Neural crest cell (in vitro differentiated cells): ENCODE results near the gene CELF4. TPM values are rescaled to one million over a fixed set of nuclear protein-coding genes. Genes with fewer than 3 reads are reported as not detected.

Experiments used
- DNase-seq: peaks from one replicate; pipeline ENCODE4 v3.0.0; 2021; ENCODE audit warnings: low read depth, mixed read lengths, low spot score
- H3K27ac Mint-ChIP-seq: one replicate; pipeline ENCODE4 v1.8.0; 2021; ENCODE audit warnings: mild to moderate bottlenecking, mixed read lengths; ENCODE audit not compliant: unreplicated experiment
- H3K27me3 Mint-ChIP-seq: 2 replicates; pipeline ENCODE4 v1.8.0; 2021; ENCODE audit warnings: low read depth, mild to moderate bottlenecking, mixed read lengths
- H3K36me3 Mint-ChIP-seq: 2 replicates; pipeline ENCODE4 v1.8.0; 2021; ENCODE audit warnings: low read depth, mild to moderate bottlenecking, mixed read lengths
- H3K4me1 Mint-ChIP-seq: 2 replicates; pipeline ENCODE4 v1.8.0; 2021; ENCODE audit warnings: mixed read lengths
- H3K4me3 Mint-ChIP-seq: one replicate; pipeline ENCODE4 v1.8.0; 2021; ENCODE audit warnings: mild to moderate bottlenecking, mixed read lengths
- H3K9me3 Mint-ChIP-seq: 2 replicates; pipeline ENCODE4 v1.8.0; 2021; ENCODE audit warnings: mixed read lengths
- total RNA-seq: library from RNA; stranded (reverse); gene quantifications from 2 replicates; pipeline ENCODE4 v1.2.1, GENCODE V29; 2021
- TF ChIP-seq, protein P1 (sequence below): fragments of 200-600 bp; sonication (generic); conservative IDR thresholded peaks from 2 replicates; pipeline ENCODE4 v1.5.0; 2021; ENCODE audit warnings: antibody characterized with exemption, mild to moderate bottlenecking

Gene CELF4
- total RNA-seq, 1 donor from 2014 or later: 1.9 TPM

GRCh38 chr18:37261246-37261840 is 304.3 kb downstream of the CELF4 start:
- Mint-ChIP-seq H3K9me3 (no peaks in the 10 kb centered on the region), H3K36me3 (no peaks in the 10 kb centered on the region), H3K27ac (no peak overlapping the region), H3K4me3 (no peak overlapping the region), H3K27me3 (peaks cover 33% of the 10 kb centered on the region), H3K4me1 (no peaks in the 10 kb centered on the region)
- DNase-seq: no peak
- TF ChIP-seq, protein P1, sequence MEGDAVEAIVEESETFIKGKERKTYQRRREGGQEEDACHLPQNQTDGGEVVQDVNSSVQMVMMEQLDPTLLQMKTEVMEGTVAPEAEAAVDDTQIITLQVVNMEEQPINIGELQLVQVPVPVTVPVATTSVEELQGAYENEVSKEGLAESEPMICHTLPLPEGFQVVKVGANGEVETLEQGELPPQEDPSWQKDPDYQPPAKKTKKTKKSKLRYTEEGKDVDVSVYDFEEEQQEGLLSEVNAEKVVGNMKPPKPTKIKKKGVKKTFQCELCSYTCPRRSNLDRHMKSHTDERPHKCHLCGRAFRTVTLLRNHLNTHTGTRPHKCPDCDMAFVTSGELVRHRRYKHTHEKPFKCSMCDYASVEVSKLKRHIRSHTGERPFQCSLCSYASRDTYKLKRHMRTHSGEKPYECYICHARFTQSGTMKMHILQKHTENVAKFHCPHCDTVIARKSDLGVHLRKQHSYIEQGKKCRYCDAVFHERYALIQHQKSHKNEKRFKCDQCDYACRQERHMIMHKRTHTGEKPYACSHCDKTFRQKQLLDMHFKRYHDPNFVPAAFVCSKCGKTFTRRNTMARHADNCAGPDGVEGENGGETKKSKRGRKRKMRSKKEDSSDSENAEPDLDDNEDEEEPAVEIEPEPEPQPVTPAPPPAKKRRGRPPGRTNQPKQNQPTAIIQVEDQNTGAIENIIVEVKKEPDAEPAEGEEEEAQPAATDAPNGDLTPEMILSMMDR: no peak

GRCh38 chr18:37260367-37261093 is 305.1 kb downstream of the CELF4 start:
- no peaks in the 10 kb centered on the region for H3K9me3 Mint-ChIP-seq
- H3K36me3 Mint-ChIP-seq: no peaks in the 10 kb centered on the region
- H3K27ac Mint-ChIP-seq: no peak overlapping the region
- no peaks in the 10 kb centered on the region for H3K4me1 Mint-ChIP-seq
- no peak for DNase-seq
- no peak overlapping the region for H3K4me3 Mint-ChIP-seq
- TF ChIP-seq, protein P1: no peak
- peaks cover 42% of the 10 kb centered on the region for H3K27me3 Mint-ChIP-seq

- no peak overlapping the region for H3K27ac Mint-ChIP-seq
- H3K4me3 Mint-ChIP-seq: no peak overlapping the region
- DNase-seq: no peak
- H3K36me3 Mint-ChIP-seq: no peaks in the 10 kb centered on the region
- TF ChIP-seq, protein P1: no peak
- no peaks in the 10 kb centered on the region for H3K9me3 Mint-ChIP-seq
- peaks cover 50% of the 10 kb centered on the region for H3K27me3 Mint-ChIP-seq
- H3K4me1 Mint-ChIP-seq: no peaks in the 10 kb centered on the region
Measured at GRCh38 chr18:37259711-37260110, 305.9 kb downstream of the CELF4 start.

- Mint-ChIP-seq H3K36me3 (no peaks in the 10 kb centered on the region), H3K4me1 (no peaks in the 10 kb centered on the region), H3K27ac (no peak overlapping the region), H3K4me3 (no peak overlapping the region), H3K27me3 (peaks cover 53% of the 10 kb centered on the region), H3K9me3 (no peaks in the 10 kb centered on the region)
- TF ChIP-seq, protein P1: no peak
- no peak for DNase-seq
Measured at GRCh38 chr18:37258819-37259218, 306.8 kb downstream of the CELF4 start.

GRCh38 chr18:37258131-37258530 is 307.5 kb downstream of the CELF4 start:
- Mint-ChIP-seq H3K36me3 (no peaks in the 10 kb centered on the region), H3K4me3 (no peak overlapping the region), H3K27ac (no peak overlapping the region), H3K9me3 (no peaks in the 10 kb centered on the region), H3K27me3 (peaks cover 54% of the 10 kb centered on the region), H3K4me1 (no peaks in the 10 kb centered on the region)
- TF ChIP-seq, protein P1: no peak
- DNase-seq: no peak
